H9 (cell line): ENCODE measurements around the gene AIG1. TPM values are rescaled to one million over a fixed set of nuclear protein-coding genes. Genes with fewer than 3 reads are reported as not detected.

Experiments used
- DNase-seq: peaks from one replicate; pipeline ENCODE4 v3.0.0-alpha.2; 2017
- H2AFZ ChIP-seq: one replicate; pipeline ENCODE4 v1.6.1; 2013; ENCODE audit warnings: mild to moderate bottlenecking, low read length, control low read depth, moderate library complexity
- H2AK5ac ChIP-seq: 2 replicates; pipeline ENCODE4 v1.6.1; 2013; ENCODE audit warnings: low read length, control low read depth, mixed read lengths; ENCODE audit not compliant: insufficient read length
- H2BK120ac ChIP-seq: one replicate; pipeline ENCODE4 v1.6.1; 2013; ENCODE audit warnings: low read depth, mild to moderate bottlenecking, low read length, control low read depth, inconsistent platforms; ENCODE audit not compliant: poor library complexity, severe bottlenecking
- H2BK12ac ChIP-seq: 2 replicates; pipeline ENCODE4 v1.6.1; 2013; ENCODE audit warnings: low read length, control low read depth, mixed read lengths, low read depth; ENCODE audit not compliant: insufficient read length
- H2BK15ac ChIP-seq: 2 replicates; pipeline ENCODE4 v1.6.1; 2013; ENCODE audit warnings: low read depth, low read length, control low read depth
- H2BK20ac ChIP-seq: one replicate; pipeline ENCODE4 v1.6.1; 2013; ENCODE audit warnings: low read depth, mild to moderate bottlenecking, low read length, control low read depth, inconsistent platforms; ENCODE audit not compliant: poor library complexity, severe bottlenecking
- H2BK5ac ChIP-seq: 2 replicates; pipeline ENCODE4 v1.6.1; 2013; ENCODE audit warnings: low read length, control low read depth, mixed read lengths; ENCODE audit not compliant: insufficient read length
- H3K14ac ChIP-seq: 2 replicates; pipeline ENCODE4 v1.6.1; 2013; ENCODE audit warnings: low read length, control low read depth; ENCODE audit not compliant: insufficient read depth
- H3K18ac ChIP-seq: 2 replicates; pipeline ENCODE4 v1.6.1; 2013; ENCODE audit warnings: low read depth, mild to moderate bottlenecking, mixed read lengths, low read length, control low read depth; ENCODE audit not compliant: insufficient read length
- H3K23ac ChIP-seq: 2 replicates; pipeline ENCODE4 v1.6.1; 2013; ENCODE audit warnings: low read length, control low read depth, mixed read lengths, low read depth; ENCODE audit not compliant: insufficient read length
- H3K23me2 ChIP-seq: 2 replicates; pipeline ENCODE4 v1.6.1; 2013; ENCODE audit warnings: low read depth, mild to moderate bottlenecking, mixed read lengths, low read length, control low read depth; ENCODE audit not compliant: insufficient read length, poor library complexity, severe bottlenecking
- H3K27ac ChIP-seq: 2 replicates; pipeline ENCODE4 v1.5.1; 2013; ENCODE audit warnings: low read length, control low read depth, mixed read lengths, low read depth; ENCODE audit not compliant: insufficient read length
- H3K27me3 ChIP-seq: 2 replicates; pipeline ENCODE4 v1.6.1; 2013; ENCODE audit warnings: low read length, control low read depth, inconsistent platforms; ENCODE audit not compliant: insufficient read depth
- H3K4ac ChIP-seq: 2 replicates; pipeline ENCODE4 v1.6.1; 2013; ENCODE audit warnings: low read depth, mild to moderate bottlenecking, control low read depth, inconsistent platforms, low read length, moderate library complexity
- H3K4me1 ChIP-seq: 2 replicates; pipeline ENCODE4 v1.6.1; 2013; ENCODE audit warnings: low read length, control low read depth, inconsistent platforms; ENCODE audit not compliant: insufficient read depth
- H3K4me2 ChIP-seq: 2 replicates; pipeline ENCODE4 v1.6.1; 2013; ENCODE audit warnings: low read length, control low read depth, mixed read lengths; ENCODE audit not compliant: insufficient read length, insufficient read depth
- H3K56ac ChIP-seq: 2 replicates; pipeline ENCODE4 v1.6.1; 2013; ENCODE audit warnings: low read depth, mild to moderate bottlenecking, mixed read lengths, low read length, control low read depth; ENCODE audit not compliant: insufficient read length
- H3K79me1 ChIP-seq: 2 replicates; pipeline ENCODE4 v1.6.1; 2013; ENCODE audit warnings: low read depth, mild to moderate bottlenecking, moderate library complexity, low read length, control low read depth, inconsistent platforms; ENCODE audit not compliant: insufficient read depth, poor library complexity, severe bottlenecking
- H3K79me2 ChIP-seq: 2 replicates; pipeline ENCODE4 v1.6.1; 2013; ENCODE audit warnings: low read length, control low read depth, inconsistent platforms; ENCODE audit not compliant: insufficient read depth
- H3K9ac ChIP-seq: 2 replicates; pipeline ENCODE4 v1.6.1; 2013; ENCODE audit warnings: low read length, control low read depth, mixed read lengths; ENCODE audit not compliant: insufficient read length; ENCODE audit errors: extremely low read depth
- H3K9me3 ChIP-seq: one replicate; pipeline ENCODE4 v1.6.1; 2013; ENCODE audit warnings: low read depth, low read length, inconsistent platforms; ENCODE audit not compliant: control insufficient read depth
- H3T11ph ChIP-seq: one replicate; pipeline ENCODE4 v1.6.1; 2013; ENCODE audit warnings: mild to moderate bottlenecking, low read length, control low read depth, inconsistent platforms
- H4K20me1 ChIP-seq: one replicate; pipeline ENCODE4 v1.6.1; 2013; ENCODE audit not compliant: control insufficient read depth, insufficient read length, insufficient read depth
- H4K5ac ChIP-seq: 2 replicates; pipeline ENCODE4 v1.6.1; 2013; ENCODE audit warnings: low read depth, mild to moderate bottlenecking, mixed read lengths, low read length, control low read depth; ENCODE audit not compliant: insufficient read length
- H4K8ac ChIP-seq: replicated peaks from 2 replicates; pipeline ENCODE4 v1.6.1; 2013; ENCODE audit warnings: low read length, control low read depth, mixed read lengths, low read depth; ENCODE audit not compliant: insufficient read length
- H4K91ac ChIP-seq: 2 replicates; pipeline ENCODE4 v1.6.1; 2013; ENCODE audit warnings: low read depth, mild to moderate bottlenecking, moderate library complexity, mixed read lengths, low read length, control low read depth; ENCODE audit not compliant: insufficient read length
- H3K27ac Mint-ChIP-seq, 3 experiments: 2 replicates in 2 of 3; 3 replicates in 1 of 3; pipeline ENCODE4 v1.8.0; 2020 to 2021; ENCODE audit warnings: mixed read lengths in 3 of 3, mild to moderate bottlenecking in 1 of 3, moderate library complexity in 1 of 3
- H3K27me3 Mint-ChIP-seq: 2 replicates; pipeline ENCODE4 v1.8.0; 2021; ENCODE audit warnings: low read depth, mild to moderate bottlenecking, moderate library complexity, mixed read lengths
- H3K36me3 Mint-ChIP-seq, 3 experiments: 2 replicates in 2 of 3; 3 replicates in 1 of 3; pipeline ENCODE4 v1.8.0; 2020 to 2021; ENCODE audit warnings: low read depth in 3 of 3, mixed read lengths in 3 of 3; ENCODE audit not compliant: insufficient read depth in 1 of 3
- H3K4me1 Mint-ChIP-seq, 2 experiments: 2 replicates each; pipeline ENCODE4 v1.8.0; 2020; ENCODE audit warnings: mixed read lengths in 2 of 2
- H3K4me3 Mint-ChIP-seq, 2 experiments: 2 replicates in 1 of 2; 3 replicates in 1 of 2; pipeline ENCODE4 v1.8.0; 2020 to 2021; ENCODE audit warnings: mild to moderate bottlenecking in 2 of 2, mixed read lengths in 2 of 2, moderate library complexity in 1 of 2
- H3K9me3 Mint-ChIP-seq, 2 experiments: 2 replicates in 1 of 2; 3 replicates in 1 of 2; pipeline ENCODE4 v1.8.0; 2020; ENCODE audit warnings: mild to moderate bottlenecking in 2 of 2, mixed read lengths in 2 of 2, moderate library complexity in 1 of 2
- CTCF ChIP-seq: fragments of 200-600 bp; sonication (generic); conservative IDR thresholded peaks from 3 replicates; pipeline ENCODE4 v1.8.0; 2021; ENCODE audit warnings: antibody characterized with exemption, mild to moderate bottlenecking
- WGBS: extraction: QIAGEN DNeasy Blood & Tissue Kit; methylation state at CpG from one replicate; pipeline ENCODE4 v1.1.7; 2013; ENCODE audit warnings: missing lambda C conversion rate, low lambda C conversion rate, mixed read lengths; ENCODE audit not compliant: insufficient read length; ENCODE audit errors: extremely low coverage; 5-methylcytosine and 5-hydroxymethylcytosine counted together
- total RNA-seq: library from RNA; stranded (reverse); gene quantifications from 2 replicates; pipeline ENCODE4 v1.2.1, GENCODE V29; 2021

The AIG1 gene
- total RNA-seq, 1 experiment from 2014 or later: 44.6 TPM

- DNase-seq: no peak
- H4K8ac ChIP-seq: no peak overlapping the region
- H3K4ac ChIP-seq: no peak overlapping the region
- no peak overlapping the region for H2AFZ ChIP-seq
- TF ChIP-seq CTCF: no peak
- H3K9me3 Mint-ChIP-seq: no peaks in the 10 kb centered on the region
- no peak overlapping the region for H3K4me2 ChIP-seq
- no peaks in the 10 kb centered on the region for H3K27me3 ChIP-seq
- no peak overlapping the region for H3K56ac ChIP-seq
- no peaks in the 10 kb centered on the region for H3K23me2 ChIP-seq
- H3K36me3 Mint-ChIP-seq: no peaks in the 10 kb centered on the region
- H3K79me2 ChIP-seq: no peaks in the 10 kb centered on the region
- no peaks in the 10 kb centered on the region for H3K27me3 Mint-ChIP-seq
- H4K91ac ChIP-seq: no peak overlapping the region
- no peak overlapping the region for H3K4me3 Mint-ChIP-seq
- H3K9ac ChIP-seq: no peak overlapping the region
- H3K79me1 ChIP-seq: no peaks in the 10 kb centered on the region
- no peak overlapping the region for H2BK12ac ChIP-seq
- no peak overlapping the region for H2BK5ac ChIP-seq
- no peaks in the 10 kb centered on the region for H3K9me3 ChIP-seq
- no peak overlapping the region for H2BK20ac ChIP-seq
- no CpG with 5 or more reads among the region's 2 CpGs for WGBS
- no peak overlapping the region for H3K14ac ChIP-seq
- H3K27ac Mint-ChIP-seq: no peak overlapping the region
- no peak overlapping the region for H3K18ac ChIP-seq
- no peaks in the 10 kb centered on the region for H3K4me1 ChIP-seq
- H3T11ph ChIP-seq: no peak overlapping the region
- H4K5ac ChIP-seq: no peak overlapping the region
- no peak overlapping the region for H2AK5ac ChIP-seq
- H3K4me1 Mint-ChIP-seq: no peaks in the 10 kb centered on the region
- H2BK120ac ChIP-seq: no peak overlapping the region
- no peaks in the 10 kb centered on the region for H4K20me1 ChIP-seq
- H3K23ac ChIP-seq: no peak overlapping the region
- no peak overlapping the region for H3K27ac ChIP-seq
- H2BK15ac ChIP-seq: no peak overlapping the region
These were observed 324.9 kb downstream of the AIG1 start for GRCh38 chr6:143385636-143386035.
